Loucy (cell line): ENCODE data around the gene KAT6B.
"Not testable (repeated sequence)": the region's sequence is repeated elsewhere in the genome, so short reads cannot be mapped to it uniquely, and the experiment has no call there.

ENCODE experiments used
- H2AFZ ChIP-seq: fragments of 200-600 bp; sonication (generic); 2 replicates; pipeline ENCODE4 v1.6.0; 2016; ENCODE audit warnings: antibody characterized with exemption, mild to moderate bottlenecking, low read length, moderate library complexity
- H3F3A ChIP-seq: fragments of 200-600 bp; 2 replicates; pipeline ENCODE4 v1.6.0; 2016; ENCODE audit warnings: antibody characterized with exemption, low read depth, mild to moderate bottlenecking
- H3K27me3 ChIP-seq: fragments of 200-600 bp; sonication (generic); 2 replicates; pipeline ENCODE4 v1.6.1; 2014; ENCODE audit warnings: low read length, mild to moderate bottlenecking; ENCODE audit not compliant: insufficient read depth, poor library complexity, severe bottlenecking
- H3K36me3 ChIP-seq: fragments of 200-600 bp; sonication (generic); 2 replicates; pipeline ENCODE4 v1.6.1; 2016; ENCODE audit warnings: low read length; ENCODE audit not compliant: insufficient read depth
- H3K4me1 ChIP-seq: fragments of 200-600 bp; sonication (generic); 2 replicates; pipeline ENCODE4 v1.5.1; 2014; ENCODE audit warnings: low read length, mild to moderate bottlenecking; ENCODE audit not compliant: insufficient read depth, poor library complexity, severe bottlenecking
- H3K4me2 ChIP-seq: fragments of 200-600 bp; sonication (generic); 2 replicates; pipeline ENCODE4 v1.6.0; 2014; ENCODE audit warnings: antibody characterized with exemption, low read length, low read depth, mild to moderate bottlenecking; ENCODE audit not compliant: poor library complexity, severe bottlenecking
- H3K4me3 ChIP-seq: fragments of 200-600 bp; sonication (generic); 2 replicates; pipeline ENCODE4 v1.5.1; 2014; ENCODE audit warnings: low read length, mild to moderate bottlenecking, mixed read lengths; ENCODE audit not compliant: poor library complexity, severe bottlenecking
- H3K79me2 ChIP-seq: fragments of 200-600 bp; sonication (generic); 2 replicates; pipeline ENCODE4 v1.6.1; 2014; ENCODE audit warnings: low read length; ENCODE audit not compliant: insufficient read depth
- H3K9ac ChIP-seq: fragments of 200-600 bp; sonication (generic); 2 replicates; pipeline ENCODE4 v1.6.0; 2014; ENCODE audit warnings: mild to moderate bottlenecking, low read depth, low read length, moderate library complexity; ENCODE audit not compliant: poor library complexity, severe bottlenecking
- H3K9me2 ChIP-seq: fragments of 200-600 bp; sonication (generic); replicated peaks from 2 replicates; pipeline ENCODE4 v1.6.1; 2016; ENCODE audit warnings: low read depth, low read length, mixed read lengths
- H3K9me3 ChIP-seq: fragments of 200-600 bp; sonication (generic); 2 replicates; pipeline ENCODE4 v1.6.1; 2014; ENCODE audit warnings: mild to moderate bottlenecking, antibody characterized with exemption, low read length, low read depth; ENCODE audit not compliant: insufficient read depth
- H4K20me1 ChIP-seq: fragments of 200-600 bp; sonication (generic); 2 replicates; pipeline ENCODE4 v1.6.0; 2014; ENCODE audit warnings: antibody characterized with exemption, low read length, mild to moderate bottlenecking; ENCODE audit not compliant: insufficient read depth, poor library complexity, severe bottlenecking
- CTCF ChIP-seq: fragments of 200-600 bp; sonication (generic); conservative IDR thresholded peaks from 2 replicates; pipeline ENCODE4 v1.5.1; 2014; ENCODE audit warnings: mild to moderate bottlenecking, antibody characterized with exemption, low read length
- EZH2phosphoT487 ChIP-seq: fragments of 200-600 bp; IDR thresholded peaks from 2 replicates; pipeline ENCODE4 v1.6.1; 2018; ENCODE audit warnings: antibody characterized with exemption, mild to moderate bottlenecking, moderate library complexity, borderline replicate concordance

Gene KAT6B

GRCh38 chr10:74826142-74827044, at the start of gene KAT6B:
TSS of gene KAT6B (plus strand) at chr10:74826600. CDS start at chr10:74842858, 16,258 bp downstream.
- Histone ChIP-seq H3F3A (0 out of 2 replicates have a peak, but pooled peaks cover 3% of the 10 kb centered on the region), H3K79me2 (peaks cover 63% of the 10 kb centered on the region), H4K20me1 (peaks cover 30% of the 10 kb centered on the region), H3K36me3 (no peaks in the 10 kb centered on the region), H3K9me3 (no peaks in the 10 kb centered on the region), H3K27me3 (no peaks in the 10 kb centered on the region), H3K9ac (peak within 1 kb of the TSS; percentile 99), H3K4me1 (peaks cover 61% of the 10 kb centered on the region), H3K4me3 (peak within 1 kb of the TSS; percentile 94), H3K4me2 (peak within 1 kb of the TSS; percentile 92), H2AFZ (peak within 1 kb of the TSS; percentile 78), H3K9me2 (no peaks in the 10 kb centered on the region)
- no peak for TF ChIP-seq EZH2phosphoT487
- peak; percentile 39 for TF ChIP-seq CTCF

GRCh38 chr10:74778436-74779094, 47.8 kb upstream of the KAT6B start:
- Histone ChIP-seq H3K4me2 (no peak overlapping the region), H3K27me3 (no peaks in the 10 kb centered on the region), H3K9me2 (no peaks in the 10 kb centered on the region), H4K20me1 (no peaks in the 10 kb centered on the region), H3K9ac (no peak overlapping the region), H3K4me1 (no peaks in the 10 kb centered on the region), H3K79me2 (no peaks in the 10 kb centered on the region), H2AFZ (no peak overlapping the region), H3K36me3 (no peaks in the 10 kb centered on the region), H3F3A (no peaks in the 10 kb centered on the region), H3K9me3 (peaks cover 13% of the 10 kb centered on the region; the same call in 1 of the 2 replicates), H3K4me3 (no peak overlapping the region)
- TF ChIP-seq EZH2phosphoT487: no peak

- not testable (repeated sequence) for H3K4me1 ChIP-seq, H3K79me2 ChIP-seq, H4K20me1 ChIP-seq, H3K36me3 ChIP-seq, H3K27me3 ChIP-seq, H3F3A ChIP-seq, H2AFZ ChIP-seq, H3K9me3 ChIP-seq, H3K9ac ChIP-seq, H3K4me2 ChIP-seq, H3K4me3 ChIP-seq, H3K9me2 ChIP-seq
These were observed 44.5 kb upstream of the KAT6B start for GRCh38 chr10:74781870-74782269.

- Histone ChIP-seq H3K36me3 (no peaks in the 10 kb centered on the region), H4K20me1 (no peaks in the 10 kb centered on the region), H3F3A (no peaks in the 10 kb centered on the region), H3K4me2 (no peak overlapping the region), H3K27me3 (no peaks in the 10 kb centered on the region), H3K9ac (no peak overlapping the region), H3K79me2 (no peaks in the 10 kb centered on the region), H3K4me3 (no peak overlapping the region), H3K9me2 (no peaks in the 10 kb centered on the region), H3K9me3 (no peaks in the 10 kb centered on the region), H2AFZ (no peak overlapping the region), H3K4me1 (no peaks in the 10 kb centered on the region)
- TF ChIP-seq EZH2phosphoT487: no peak
- no peak for TF ChIP-seq CTCF
These were observed 41.9 kb upstream of the KAT6B start for GRCh38 chr10:74784462-74784861.
